Natural killer cell (primary cell): ENCODE results near the gene KLK7. TPM values are rescaled to one million over a fixed set of nuclear protein-coding genes. Genes with fewer than 3 reads are reported as not detected.

Source experiments
- ATAC-seq, 3 donors: fragments of 150-1000 bp in 2 of 3; fragments of 200-7000 bp in 1 of 3; cut with Tn5 transposase; 1 replicate in 1 of 3; 2 replicates in 2 of 3; pipeline ENCODE4 v1.10.0; 2021; ENCODE audit warnings: mild to moderate bottlenecking in 2 of 3, moderate library complexity in 2 of 3
- DNase-seq, 2 donors: peaks; one replicate each; pipeline versions ENCODE4 v3.0.0 to v3.0.0-alpha.2; 2013 to 2021; ENCODE audit warnings: mixed read lengths in 1 of 2
- H3K27ac ChIP-seq: one replicate; pipeline ENCODE4 v1.5.1; 2013; ENCODE audit warnings: mild to moderate bottlenecking, low read length
- H3K27me3 ChIP-seq: one replicate; pipeline ENCODE4 v1.6.1; 2013; ENCODE audit warnings: low read length; ENCODE audit not compliant: control insufficient read depth, insufficient read depth
- H3K36me3 ChIP-seq: one replicate; pipeline ENCODE4 v1.6.1; 2013; ENCODE audit warnings: low read length; ENCODE audit not compliant: control insufficient read depth, insufficient read depth
- H3K4me1 ChIP-seq: one replicate; pipeline ENCODE4 v1.6.1; 2013; ENCODE audit warnings: low read length; ENCODE audit not compliant: control insufficient read depth, insufficient read depth
- H3K4me3 ChIP-seq: one replicate; pipeline ENCODE4 v1.5.1; 2013; ENCODE audit warnings: low read length
- H3K9me3 ChIP-seq: one replicate; pipeline ENCODE4 v1.6.1; 2013; ENCODE audit warnings: low read length; ENCODE audit not compliant: control insufficient read depth, insufficient read depth
- H3K27ac Mint-ChIP-seq, 2 donors: one replicate each; pipeline ENCODE4 v1.8.0; 2022; ENCODE audit warnings: mild to moderate bottlenecking in 2 of 2, mixed read lengths in 2 of 2, moderate library complexity in 1 of 2
- H3K27me3 Mint-ChIP-seq, 2 donors: one replicate each; pipeline ENCODE4 v1.8.0; 2022; ENCODE audit warnings: low read depth in 2 of 2, mixed read lengths in 2 of 2
- H3K36me3 Mint-ChIP-seq: one replicate; pipeline ENCODE4 v1.8.0; 2022; ENCODE audit warnings: mixed read lengths
- H3K4me1 Mint-ChIP-seq, 2 donors: one replicate each; pipeline ENCODE4 v1.8.0; 2022; ENCODE audit warnings: mixed read lengths in 2 of 2
- H3K4me3 Mint-ChIP-seq: one replicate; pipeline ENCODE4 v1.8.0; 2022; ENCODE audit warnings: mild to moderate bottlenecking, moderate library complexity, mixed read lengths
- H3K9me3 Mint-ChIP-seq, 2 donors: one replicate each; pipeline ENCODE4 v1.8.0; 2022; ENCODE audit warnings: mixed read lengths in 2 of 2
- CTCF ChIP-seq: fragments of 200-600 bp; IDR thresholded peaks from one replicate; pipeline ENCODE4 v1.8.0; 2022; ENCODE audit warnings: antibody characterized with exemption
- WGBS: methylation state at CpG from one replicate; pipeline ENCODE4 v1.1.7; 2013; ENCODE audit warnings: missing lambda C conversion rate; ENCODE audit not compliant: insufficient coverage; 5-methylcytosine and 5-hydroxymethylcytosine counted together
- intact Hi-C: fragments of 100-400 bp; cut with micrococcal nuclease; formaldehyde crosslinking; loops from one replicate; pipeline ENCODE4 v1.14.2; 2022
- total RNA-seq, 4 donors: library from RNA; stranded (reverse); fragments of 120-200 nt in 1 of 4; gene quantifications; one replicate each; pipeline versions ENCODE4 v1.2.3 to v1.2.4, GENCODE V29; 2013 to 2022

KLK7 gene
- total RNA-seq, 3 donors from 2014 or later (not counting 1 experiment from before 2014, with no cell fraction given): not detected

DNA sequence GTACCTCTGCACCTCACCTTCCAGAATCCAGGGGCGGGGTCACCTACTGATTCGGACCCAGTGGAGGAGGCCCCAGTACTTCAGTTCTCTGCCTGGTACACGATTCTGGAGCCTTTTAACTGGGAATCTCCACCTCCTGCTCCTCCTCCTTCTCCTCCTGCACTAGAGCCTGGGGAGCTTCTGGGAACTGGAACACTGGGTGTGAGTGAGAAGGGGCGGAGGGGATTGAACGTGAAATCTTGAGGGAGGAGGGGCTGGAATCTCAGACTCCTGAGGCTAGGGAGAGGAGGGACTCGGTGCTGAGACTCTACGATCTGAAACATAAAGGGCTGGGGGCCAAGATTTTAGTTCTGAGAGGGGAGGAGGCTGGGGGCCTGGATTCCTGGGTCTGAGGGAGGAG is 17.8 kb upstream of the KLK7 start, which contains the start of gene KLK8:
TSS of gene KLK8 (minus strand) at position 90 of the 400 bp plus-strand sequence. CDS start 437 bp downstream, outside the sequence.
- ATAC-seq (no peak), DNase-seq (no peak)
- Mint-ChIP-seq H3K27ac (peak within 1 kb of the TSS in 1 of 2 donors; percentile 33), H3K36me3 (no peaks in the 10 kb centered on the region), H3K4me1 (peaks cover 0 to 6% of the 10 kb centered on the region in 2 donors), H3K4me3 (no peak within 1 kb of the TSS), H3K27me3 (peaks cover 39 to 45% of the 10 kb centered on the region in 2 donors), H3K9me3 (no peaks in the 10 kb centered on the region)
- H3K4me3 ChIP-seq: no peak within 1 kb of the TSS
- peaks cover 5% of the 10 kb centered on the region for H3K27me3 ChIP-seq
- H3K9me3 ChIP-seq: no peaks in the 10 kb centered on the region
- H3K27ac ChIP-seq: no peak within 1 kb of the TSS
- 54% methylated on average over 7 of the region's 7 CpGs for WGBS
- intact Hi-C loops: no loop called here
- H3K4me1 ChIP-seq: no peaks in the 10 kb centered on the region
- TF ChIP-seq CTCF: no peak
- no peaks in the 10 kb centered on the region for H3K36me3 ChIP-seq

DNA sequence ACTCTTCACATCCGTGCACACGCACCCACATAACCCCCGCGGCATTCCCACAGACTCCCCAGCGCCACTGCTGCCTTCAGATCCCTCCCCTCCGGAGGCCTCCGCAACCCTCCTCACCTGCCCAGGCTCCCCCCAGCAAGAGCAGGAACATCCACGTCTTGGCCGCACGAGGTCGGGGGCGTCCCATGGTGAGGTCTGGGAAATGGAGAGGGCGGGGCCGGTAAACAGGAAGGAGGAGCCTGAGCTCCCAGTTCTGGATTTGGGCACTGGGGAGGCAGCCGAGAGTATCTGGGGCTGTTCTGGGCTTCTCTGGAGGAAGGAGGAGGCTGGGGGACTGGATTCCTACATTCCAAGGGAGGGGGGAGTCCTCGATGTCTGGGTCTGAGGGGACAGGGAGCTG is 17.3 kb upstream of the KLK7 start:
- ATAC-seq (no peak), DNase-seq (no peak)
- no peak overlapping the region for H3K27ac Mint-ChIP-seq
- 46% methylated on average over 16 of the region's 16 CpGs for WGBS
- H3K36me3 Mint-ChIP-seq: no peaks in the 10 kb centered on the region
- peaks cover 5% of the 10 kb centered on the region for H3K27me3 ChIP-seq
- no peaks in the 10 kb centered on the region for H3K36me3 ChIP-seq
- intact Hi-C loops: no loop called here
- peaks cover 0 to 6% of the 10 kb centered on the region in 2 donors for H3K4me1 Mint-ChIP-seq
- H3K9me3 ChIP-seq: no peaks in the 10 kb centered on the region
- H3K4me3 ChIP-seq: no peak overlapping the region
- no peaks in the 10 kb centered on the region for H3K4me1 ChIP-seq
- no peaks in the 10 kb centered on the region for H3K9me3 Mint-ChIP-seq
- TF ChIP-seq CTCF: no peak
- H3K27ac ChIP-seq: no peak overlapping the region
- H3K4me3 Mint-ChIP-seq: no peak overlapping the region
- H3K27me3 Mint-ChIP-seq: peaks cover 35 to 45% of the 10 kb centered on the region in 2 donors

- 88% methylated on average over 10 of the region's 10 CpGs for WGBS
- Mint-ChIP-seq H3K27ac (no peak overlapping the region), H3K27me3 (peaks cover 34 to 45% of the 10 kb centered on the region in 2 donors), H3K4me3 (no peak overlapping the region), H3K4me1 (peaks cover 0 to 6% of the 10 kb centered on the region in 2 donors), H3K36me3 (no peaks in the 10 kb centered on the region), H3K9me3 (no peaks in the 10 kb centered on the region)
- Histone ChIP-seq H3K27me3 (peaks cover 5% of the 10 kb centered on the region), H3K4me1 (no peaks in the 10 kb centered on the region), H3K9me3 (no peaks in the 10 kb centered on the region), H3K27ac (no peak overlapping the region), H3K4me3 (no peak overlapping the region), H3K36me3 (no peaks in the 10 kb centered on the region)
- intact Hi-C loops: no loop called here
- ATAC-seq: no peak
- no peak for TF ChIP-seq CTCF
- DNase-seq: no peak
Observed at GRCh38 chr19:51000426-51000825, 16.7 kb upstream of the KLK7 start.

DNA sequence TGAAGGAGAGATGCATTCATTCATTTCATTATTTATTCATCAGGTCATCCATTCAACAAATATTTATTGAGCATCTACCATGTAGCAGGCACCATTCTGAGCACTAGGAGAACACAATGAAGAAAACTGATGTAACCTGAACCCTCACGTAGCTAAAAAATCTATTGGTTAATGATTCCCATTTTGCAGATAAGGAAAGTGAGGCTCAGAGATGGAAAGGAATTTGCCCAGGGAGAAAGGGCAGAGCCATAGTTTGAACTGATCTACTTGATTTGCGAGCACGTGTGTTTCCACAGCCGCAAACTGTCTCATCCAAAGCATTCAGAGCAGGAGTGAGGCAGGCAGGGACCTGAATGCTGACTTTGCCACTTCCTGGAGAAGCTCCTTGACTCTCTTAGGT is 15.0 kb upstream of the KLK7 start:
- 84% methylated on average over 4 of the region's 4 CpGs for WGBS
- ATAC-seq (no peak), DNase-seq (no peak)
- no peak overlapping the region for H3K4me3 Mint-ChIP-seq
- H3K36me3 Mint-ChIP-seq: no peaks in the 10 kb centered on the region
- no peak for TF ChIP-seq CTCF
- Histone ChIP-seq H3K27me3 (peaks cover 5% of the 10 kb centered on the region), H3K4me1 (no peaks in the 10 kb centered on the region), H3K27ac (no peak overlapping the region), H3K9me3 (no peaks in the 10 kb centered on the region), H3K4me3 (no peak overlapping the region), H3K36me3 (no peaks in the 10 kb centered on the region)
- intact Hi-C loops: no loop called here
- peaks cover 0 to 6% of the 10 kb centered on the region in 2 donors for H3K4me1 Mint-ChIP-seq
- H3K27ac Mint-ChIP-seq: no peak overlapping the region
- H3K27me3 Mint-ChIP-seq: peaks cover 30 to 37% of the 10 kb centered on the region in 2 donors
- no peaks in the 10 kb centered on the region for H3K9me3 Mint-ChIP-seq
